Effector memory CD4-positive, alpha-beta T cell (primary cell): ENCODE results near the gene ITPKB.

Source experiments
- DNase-seq, 3 donors: peaks; one replicate each; pipeline ENCODE4 v3.0.0-alpha.2; 2020
- H3K27ac ChIP-seq: 2 replicates; pipeline ENCODE4 v1.7.0; 2013; ENCODE audit warnings: mild to moderate bottlenecking, low read length, moderate library complexity; ENCODE audit not compliant: insufficient read depth, poor library complexity, severe bottlenecking
- H3K27me3 ChIP-seq: replicated peaks from 2 replicates; pipeline ENCODE4 v1.7.0; 2013; ENCODE audit warnings: mild to moderate bottlenecking, low read length; ENCODE audit not compliant: insufficient read depth, control insufficient read depth, poor library complexity, severe bottlenecking
- H3K36me3 ChIP-seq: 2 replicates; pipeline ENCODE4 v1.7.0; 2013; ENCODE audit warnings: mild to moderate bottlenecking, low read length, moderate library complexity; ENCODE audit not compliant: control insufficient read depth, insufficient read depth
- H3K4me1 ChIP-seq: 2 replicates; pipeline ENCODE4 v1.7.0; 2013; ENCODE audit warnings: low read length, mild to moderate bottlenecking; ENCODE audit not compliant: control insufficient read depth, insufficient read depth, poor library complexity, severe bottlenecking
- H3K4me3 ChIP-seq: 2 replicates; pipeline ENCODE4 v1.7.0; 2013; ENCODE audit warnings: low read length, low read depth, mild to moderate bottlenecking; ENCODE audit not compliant: insufficient read depth, poor library complexity, severe bottlenecking
- H3K9me3 ChIP-seq: 2 replicates; pipeline ENCODE4 v1.7.0; 2013; ENCODE audit warnings: mild to moderate bottlenecking, low read length, moderate library complexity; ENCODE audit not compliant: control insufficient read depth

ITPKB gene

DNA sequence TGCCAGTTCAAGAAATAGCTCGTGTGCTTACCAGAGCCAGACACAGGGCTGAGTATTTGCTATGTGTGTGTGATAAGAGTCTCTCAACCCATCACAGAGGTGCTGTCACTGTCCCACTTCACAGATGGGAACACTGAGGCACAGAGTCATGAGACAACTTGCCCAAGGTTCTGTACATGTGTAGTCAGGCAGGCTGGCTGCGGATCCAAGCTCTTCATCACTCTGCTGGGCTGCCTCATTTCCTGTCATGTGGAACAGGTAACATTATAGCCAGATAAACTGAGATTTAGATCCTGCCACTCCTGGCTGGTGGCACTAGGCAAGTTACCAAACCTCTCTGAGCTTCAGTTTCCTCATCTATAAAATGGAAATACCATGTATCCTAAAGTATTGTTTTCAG is 77.8 kb downstream of the ITPKB start:
- peak overlapping the region; percentile 90 for H3K27ac ChIP-seq
- DNase-seq, result no peak
- H3K4me1 ChIP-seq, result peaks cover 30% of the 10 kb centered on the region
- no peaks in the 10 kb centered on the region for H3K27me3 ChIP-seq
- H3K36me3 ChIP-seq, result no peaks in the 10 kb centered on the region
- H3K9me3 ChIP-seq, result no peaks in the 10 kb centered on the region
- H3K4me3 ChIP-seq, result no peak overlapping the region

GRCh38 chr1:226660410-226661182 is 78.5 kb downstream of the ITPKB start:
- no peak for DNase-seq
- H3K27ac ChIP-seq, result peak overlapping the region; percentile 90

GRCh38 chr1:226659641-226660040 is 79.4 kb downstream of the ITPKB start:
- Histone ChIP-seq H3K27ac (peak overlapping the region; percentile 90), H3K4me1 (peaks cover 16% of the 10 kb centered on the region), H3K36me3 (peaks cover 2% of the 10 kb centered on the region), H3K9me3 (no peaks in the 10 kb centered on the region), H3K4me3 (no peak overlapping the region), H3K27me3 (no peaks in the 10 kb centered on the region)
- DNase-seq, result no peak

More at GRCh38 chr1:226660410-226661182, 78.5 kb downstream of the ITPKB start:
- Histone ChIP-seq H3K9me3 (no peaks in the 10 kb centered on the region), H3K36me3 (peaks cover 2% of the 10 kb centered on the region), H3K27me3 (no peaks in the 10 kb centered on the region), H3K4me3 (peak overlapping the region; percentile 9), H3K4me1 (peaks cover 24% of the 10 kb centered on the region)

- peaks cover 2% of the 10 kb centered on the region for H3K36me3 ChIP-seq
- no peak overlapping the region for H3K4me3 ChIP-seq
- no peak for DNase-seq
- no peaks in the 10 kb centered on the region for H3K9me3 ChIP-seq
- peak overlapping the region; percentile 90 for H3K27ac ChIP-seq
- no peaks in the 10 kb centered on the region for H3K27me3 ChIP-seq
- H3K4me1 ChIP-seq, result peaks cover 11% of the 10 kb centered on the region
Observed at GRCh38 chr1:226659136-226659535, 79.9 kb downstream of the ITPKB start.

DNA sequence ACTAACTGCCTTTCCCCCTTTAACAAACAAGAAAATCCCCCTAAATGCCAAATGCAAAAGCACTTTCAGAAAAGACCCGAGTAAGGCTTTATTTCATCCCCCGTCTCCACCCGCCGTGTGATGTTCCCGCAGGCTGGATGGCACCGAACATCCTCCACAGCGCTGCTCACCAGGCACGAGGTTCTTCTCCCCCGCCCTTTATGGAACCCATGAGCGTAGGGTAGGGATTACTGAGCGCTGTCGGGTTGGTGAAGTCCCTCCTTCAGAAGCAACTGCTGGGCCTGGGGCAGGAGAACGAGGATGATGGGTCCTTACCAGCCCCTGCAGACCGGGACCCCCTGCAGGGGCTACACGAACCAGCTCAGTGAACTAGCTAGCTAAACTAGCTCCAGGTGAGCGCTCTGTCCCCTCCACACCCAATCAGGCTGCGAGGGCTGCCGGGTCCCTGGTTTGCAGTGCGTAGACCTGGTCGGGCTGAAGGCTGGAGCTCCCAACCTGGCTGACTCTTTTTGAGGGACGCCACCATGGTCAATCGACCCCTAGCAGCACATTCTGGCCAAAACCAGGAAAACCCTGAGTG is 80.4 kb downstream of the ITPKB start:
- Histone ChIP-seq H3K27me3 (no peaks in the 10 kb centered on the region), H3K9me3 (no peaks in the 10 kb centered on the region), H3K36me3 (peaks cover 2% of the 10 kb centered on the region), H3K4me1 (peaks cover 6% of the 10 kb centered on the region), H3K27ac (peak overlapping the region; percentile 90), H3K4me3 (no peak overlapping the region)
- DNase-seq, result no peak

GRCh38 chr1:226657895-226658545 is 81.1 kb downstream of the ITPKB start:
- Histone ChIP-seq H3K27ac (no peak overlapping the region), H3K4me1 (peaks cover under 1% of the 10 kb centered on the region)
- DNase-seq, result no peak

GRCh38 chr1:226656601-226657277 is 82.3 kb downstream of the ITPKB start:
- no peak overlapping the region for H3K4me3 ChIP-seq
- H3K4me1 ChIP-seq, result no peaks in the 10 kb centered on the region
- H3K27me3 ChIP-seq, result no peaks in the 10 kb centered on the region
- H3K9me3 ChIP-seq, result no peaks in the 10 kb centered on the region
- no peak for DNase-seq
- H3K27ac ChIP-seq, result no peak overlapping the region
- H3K36me3 ChIP-seq, result peaks cover 2% of the 10 kb centered on the region

More at GRCh38 chr1:226657895-226658545, 81.1 kb downstream of the ITPKB start:
- Histone ChIP-seq H3K27me3 (no peaks in the 10 kb centered on the region), H3K36me3 (peaks cover 2% of the 10 kb centered on the region), H3K4me3 (no peak overlapping the region), H3K9me3 (no peaks in the 10 kb centered on the region)

DNA sequence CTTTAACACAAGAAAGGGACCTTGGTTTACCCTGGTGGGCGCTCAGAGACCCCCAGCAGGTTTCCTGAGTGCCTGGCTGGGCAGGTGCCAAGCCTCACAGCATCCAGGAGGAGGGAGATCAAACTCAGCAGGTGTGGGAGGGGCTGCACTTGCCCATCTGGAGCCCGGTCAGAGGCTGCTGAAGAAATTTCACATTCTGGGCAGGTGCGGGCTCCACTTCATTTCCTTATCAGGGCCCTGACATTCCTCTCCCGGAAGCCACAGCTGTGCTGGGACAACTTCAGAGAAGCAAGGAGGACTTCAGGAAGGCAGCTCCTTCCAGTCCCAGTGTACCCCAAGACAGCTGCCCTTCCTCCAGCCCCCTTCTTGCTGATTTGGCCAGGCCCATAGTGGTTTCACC is 82.9 kb downstream of the ITPKB start:
- peaks cover 5% of the 10 kb centered on the region for H3K4me1 ChIP-seq
- DNase-seq, result no peak
- H3K9me3 ChIP-seq, result no peaks in the 10 kb centered on the region
- H3K27me3 ChIP-seq, result no peaks in the 10 kb centered on the region
- H3K4me3 ChIP-seq, result no peak overlapping the region
- H3K27ac ChIP-seq, result no peak overlapping the region
- peaks cover 2% of the 10 kb centered on the region for H3K36me3 ChIP-seq

DNA sequence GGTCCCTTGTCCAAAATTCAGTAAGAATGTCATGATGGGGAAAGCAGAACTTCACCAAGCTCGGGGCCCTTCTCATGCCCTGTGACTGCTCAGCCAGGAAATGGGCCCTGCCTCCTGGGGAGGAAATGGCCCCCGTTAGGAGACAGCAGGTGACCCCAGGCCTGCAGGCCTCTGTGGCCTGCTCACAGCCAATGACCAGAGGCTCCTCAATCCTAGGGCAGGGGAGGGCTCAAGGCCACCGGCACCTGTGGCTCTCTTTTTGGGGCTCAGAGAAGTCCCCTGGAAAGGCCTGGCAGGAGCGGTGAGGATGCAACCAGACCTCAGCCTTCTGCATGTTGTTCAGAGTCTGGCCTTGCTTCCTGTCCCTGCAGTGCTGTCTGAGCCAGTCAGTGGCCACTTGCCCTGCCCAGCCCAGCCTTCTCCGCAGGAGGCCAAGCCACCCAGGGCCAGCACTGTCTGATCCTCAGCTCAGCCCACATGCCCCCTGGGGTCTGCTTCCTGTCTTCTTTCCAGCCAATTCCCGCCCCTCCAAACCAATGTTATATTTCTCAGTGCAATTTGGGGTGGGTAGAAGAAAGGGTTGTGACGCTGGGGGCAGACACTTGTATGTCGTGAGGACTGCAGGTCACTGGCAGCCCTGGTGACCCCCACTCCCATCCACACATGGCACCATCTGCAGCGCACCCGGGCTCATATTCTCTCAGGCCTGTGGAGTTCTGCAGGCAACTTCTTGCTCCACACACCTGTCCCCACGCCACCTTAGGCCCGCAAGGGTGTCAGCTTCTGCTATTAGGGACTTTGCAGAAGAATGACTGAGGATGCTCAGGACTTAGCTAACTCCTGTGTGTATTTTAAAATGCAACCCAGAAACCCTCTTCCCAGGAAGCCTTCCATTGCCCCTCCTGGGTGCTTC is 83.6 kb downstream of the ITPKB start:
- DNase-seq, result no peak

More for the DNA sequence above, 83.6 kb downstream of the ITPKB start:
- peaks cover 8% of the 10 kb centered on the region for H3K4me1 ChIP-seq
- H3K9me3 ChIP-seq, result no peaks in the 10 kb centered on the region
- peaks cover 2% of the 10 kb centered on the region for H3K36me3 ChIP-seq
- no peak overlapping the region for H3K4me3 ChIP-seq
- no peaks in the 10 kb centered on the region for H3K27me3 ChIP-seq
- H3K27ac ChIP-seq, result no peak overlapping the region
